ENCODE results near the gene TTC34. TPM values are rescaled to one million over a fixed set of nuclear protein-coding genes. Genes with fewer than 3 reads are reported as not detected.

The TTC34 gene
- polyA plus RNA-seq, 1 donor (not counting 4 experiments of a cell fraction or from before 2014, with no cell fraction given) = 0.04 TPM

DNA sequence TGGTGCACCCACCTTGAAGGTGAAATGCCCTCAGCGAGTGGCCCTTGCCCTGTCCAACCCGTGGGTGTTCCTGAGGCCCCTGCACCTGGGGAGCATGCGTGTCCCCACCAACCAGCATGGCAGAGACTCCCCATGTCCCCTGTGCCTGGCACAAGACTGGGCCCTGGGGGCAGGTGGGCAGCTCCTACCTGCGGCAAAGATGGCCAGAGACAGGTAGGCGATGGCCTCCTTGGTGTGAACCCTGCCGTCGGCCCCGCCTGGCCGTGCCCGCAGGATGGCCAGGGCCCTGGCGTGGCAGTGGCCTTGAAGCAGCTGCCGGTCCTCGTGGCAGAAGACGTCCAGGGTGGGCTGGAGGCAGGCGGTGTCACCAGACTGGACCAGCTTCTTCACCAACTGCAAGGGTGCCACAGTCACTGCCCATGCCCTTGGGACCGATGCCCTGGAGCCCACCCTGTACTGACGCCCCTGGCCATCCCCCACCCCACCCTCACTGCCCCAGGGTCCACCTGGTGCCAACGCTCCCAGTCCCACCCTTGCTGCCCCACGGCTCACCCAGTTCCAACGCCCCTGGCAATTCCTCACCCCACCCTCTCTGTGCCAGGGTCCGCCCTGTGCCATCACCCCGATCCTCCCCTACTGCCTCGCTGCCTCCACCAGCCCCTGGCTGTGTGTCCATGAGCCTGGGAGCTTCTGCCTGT, 15.7 kb downstream of the TTC34 start:
- Histone ChIP-seq H3K4me2 (ENCODE audit: control insufficient read depth, extremely low read depth, insufficient read depth, low read depth, low read length) (no peak overlapping the region), H3K4me3 (ENCODE audit: control insufficient read depth in 2 of 3, extremely low read depth in 1 of 3, insufficient read depth in 2 of 3, low read depth in 1 of 3, low read length in 3 of 3) (no peak overlapping the region), H3K4me1 (ENCODE audit: control insufficient read depth, extremely low read depth, insufficient read depth, low read length) (no peaks in the 10 kb centered on the region), H3K9me3 (ENCODE audit: control insufficient read depth, low read depth, low read length) (peaks cover 9% of the 10 kb centered on the region), H2AFZ (ENCODE audit: control insufficient read depth, low read length) (no peak overlapping the region), H3K36me3 (ENCODE audit: control insufficient read depth in 2 of 2, extremely low read depth in 1 of 2, insufficient read depth in 2 of 2, low read length in 2 of 2) (no peaks in the 10 kb centered on the region), H3K27ac (ENCODE audit: control insufficient read depth, insufficient read depth, low read length) (no peak overlapping the region), H3K79me2 (ENCODE audit: control insufficient read depth, insufficient read depth, low read length) (no peaks in the 10 kb centered on the region), H3K9me1 (ENCODE audit: control insufficient read depth, extremely low read depth, insufficient read depth, low read length) (no peaks in the 10 kb centered on the region), H3K27me3 (ENCODE audit: control insufficient read depth, extremely low read depth, insufficient read depth, low read length) (no peaks in the 10 kb centered on the region), H4K20me1 (ENCODE audit: control insufficient read depth, extremely low read depth, insufficient read depth, low read length) (no peaks in the 10 kb centered on the region), H3K9ac (ENCODE audit: control insufficient read depth, extremely low read depth, insufficient read depth, low read length) (no peak overlapping the region)
- DNase-seq (ENCODE audit: low read depth, low spot score) (no peak), FAIRE-seq (no peak)
- dilution Hi-C loops (cut with MboI; ENCODE audit: extremely low pct_ligation_motif_present, low sequenced_read_pairs) = no loop called here
- TF ChIP-seq, protein P1, sequence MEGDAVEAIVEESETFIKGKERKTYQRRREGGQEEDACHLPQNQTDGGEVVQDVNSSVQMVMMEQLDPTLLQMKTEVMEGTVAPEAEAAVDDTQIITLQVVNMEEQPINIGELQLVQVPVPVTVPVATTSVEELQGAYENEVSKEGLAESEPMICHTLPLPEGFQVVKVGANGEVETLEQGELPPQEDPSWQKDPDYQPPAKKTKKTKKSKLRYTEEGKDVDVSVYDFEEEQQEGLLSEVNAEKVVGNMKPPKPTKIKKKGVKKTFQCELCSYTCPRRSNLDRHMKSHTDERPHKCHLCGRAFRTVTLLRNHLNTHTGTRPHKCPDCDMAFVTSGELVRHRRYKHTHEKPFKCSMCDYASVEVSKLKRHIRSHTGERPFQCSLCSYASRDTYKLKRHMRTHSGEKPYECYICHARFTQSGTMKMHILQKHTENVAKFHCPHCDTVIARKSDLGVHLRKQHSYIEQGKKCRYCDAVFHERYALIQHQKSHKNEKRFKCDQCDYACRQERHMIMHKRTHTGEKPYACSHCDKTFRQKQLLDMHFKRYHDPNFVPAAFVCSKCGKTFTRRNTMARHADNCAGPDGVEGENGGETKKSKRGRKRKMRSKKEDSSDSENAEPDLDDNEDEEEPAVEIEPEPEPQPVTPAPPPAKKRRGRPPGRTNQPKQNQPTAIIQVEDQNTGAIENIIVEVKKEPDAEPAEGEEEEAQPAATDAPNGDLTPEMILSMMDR (optimal IDR thresholded peaks at IDR 0.05 in 1 of 3, IDR thresholded peaks at IDR 0.05 in 1 of 3, conservative IDR thresholded peaks at IDR 0.05 in 1 of 3; ENCODE audit: extremely low read depth in 1 of 3, insufficient read depth in 2 of 3, low read length in 3 of 3) = no peak
- TF ChIP-seq EZH2 (IDR thresholded peaks at IDR 0.05; ENCODE audit: low read length) = no peak

DNA sequence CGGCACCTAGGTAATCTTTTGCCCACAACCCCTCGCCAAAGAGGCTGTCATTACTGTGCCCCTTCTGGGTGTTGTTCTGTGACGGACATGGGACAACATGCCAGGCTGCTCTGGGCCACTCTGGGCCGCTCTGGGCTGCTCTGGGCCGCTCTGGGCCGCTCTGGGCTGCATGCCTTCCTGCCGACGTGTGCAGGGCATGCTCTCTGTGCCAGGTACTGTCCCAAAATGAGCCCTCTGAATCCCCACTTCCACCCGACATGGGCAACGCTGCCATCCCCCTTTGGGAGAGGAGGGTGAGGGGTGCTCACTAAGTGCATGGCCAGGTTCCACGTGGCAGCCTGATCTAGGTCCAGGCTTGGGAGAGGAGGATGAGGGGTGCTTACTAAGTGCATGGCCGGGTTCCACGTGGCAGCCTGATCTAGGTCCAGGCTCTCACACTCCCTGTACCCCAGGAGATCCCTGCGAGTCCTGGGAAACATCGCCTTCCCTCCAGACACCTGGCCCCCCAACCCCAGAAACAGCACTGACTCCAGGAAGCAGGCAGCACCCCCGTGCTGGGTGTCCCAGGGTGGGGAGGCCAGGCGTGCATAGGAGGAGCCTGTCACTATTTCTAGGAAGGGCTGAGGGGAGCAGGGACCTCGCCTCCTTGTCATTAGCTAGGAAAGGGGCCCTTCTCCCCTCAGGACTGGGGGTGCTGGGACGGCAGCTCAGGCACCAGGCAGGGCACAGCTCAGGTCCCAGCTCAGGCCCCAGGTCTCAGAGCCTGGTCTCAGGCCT, 16.5 kb downstream of the TTC34 start:
- Histone ChIP-seq H3K36me3 (ENCODE audit: control insufficient read depth in 2 of 2, extremely low read depth in 1 of 2, insufficient read depth in 2 of 2, low read length in 2 of 2) (no peaks in the 10 kb centered on the region), H3K4me3 (ENCODE audit: control insufficient read depth in 2 of 3, extremely low read depth in 1 of 3, insufficient read depth in 2 of 3, low read depth in 1 of 3, low read length in 3 of 3) (no peak overlapping the region), H3K4me2 (ENCODE audit: control insufficient read depth, extremely low read depth, insufficient read depth, low read depth, low read length) (no peak overlapping the region), H3K9me3 (ENCODE audit: control insufficient read depth, low read depth, low read length) (peaks cover 9% of the 10 kb centered on the region), H3K27me3 (ENCODE audit: control insufficient read depth, extremely low read depth, insufficient read depth, low read length) (no peaks in the 10 kb centered on the region), H3K4me1 (ENCODE audit: control insufficient read depth, extremely low read depth, insufficient read depth, low read length) (no peaks in the 10 kb centered on the region), H2AFZ (ENCODE audit: control insufficient read depth, low read length) (no peak overlapping the region), H3K9ac (ENCODE audit: control insufficient read depth, extremely low read depth, insufficient read depth, low read length) (no peak overlapping the region), H3K79me2 (ENCODE audit: control insufficient read depth, insufficient read depth, low read length) (no peaks in the 10 kb centered on the region), H3K27ac (ENCODE audit: control insufficient read depth, insufficient read depth, low read length) (no peak overlapping the region), H4K20me1 (ENCODE audit: control insufficient read depth, extremely low read depth, insufficient read depth, low read length) (no peaks in the 10 kb centered on the region), H3K9me1 (ENCODE audit: control insufficient read depth, extremely low read depth, insufficient read depth, low read length) (no peaks in the 10 kb centered on the region)
- no peak for DNase-seq (ENCODE audit: low read depth, low spot score)
- no peak for TF ChIP-seq EZH2 (IDR thresholded peaks at IDR 0.05; ENCODE audit: low read length)
- TF ChIP-seq, protein P1 (optimal IDR thresholded peaks at IDR 0.05 in 1 of 3, IDR thresholded peaks at IDR 0.05 in 1 of 3, conservative IDR thresholded peaks at IDR 0.05 in 1 of 3; ENCODE audit: extremely low read depth in 1 of 3, insufficient read depth in 2 of 3, low read length in 3 of 3) = no peak
- dilution Hi-C loops (cut with MboI; ENCODE audit: extremely low pct_ligation_motif_present, low sequenced_read_pairs) = no loop called here
- FAIRE-seq = no peak
